NCI-H146 treated with DMSO at 0.1 percent for 48 hours (cell line): ENCODE results near the gene TRAF3IP1.
"Not testable (repeated sequence)": the region's sequence is repeated elsewhere in the genome, so short reads cannot be mapped to it uniquely, and the experiment has no call there.

Experiments used
- DNase-seq: peaks from one replicate; lab custom pipeline; 2025; ENCODE audit not compliant: unreplicated experiment; lab: John Stamatoyannopoulos, UW

TRAF3IP1 gene

GRCh38 chr2:238405217-238405555, 84.9 kb downstream of the TRAF3IP1 start:
- not testable (repeated sequence) for DNase-seq

DNA sequence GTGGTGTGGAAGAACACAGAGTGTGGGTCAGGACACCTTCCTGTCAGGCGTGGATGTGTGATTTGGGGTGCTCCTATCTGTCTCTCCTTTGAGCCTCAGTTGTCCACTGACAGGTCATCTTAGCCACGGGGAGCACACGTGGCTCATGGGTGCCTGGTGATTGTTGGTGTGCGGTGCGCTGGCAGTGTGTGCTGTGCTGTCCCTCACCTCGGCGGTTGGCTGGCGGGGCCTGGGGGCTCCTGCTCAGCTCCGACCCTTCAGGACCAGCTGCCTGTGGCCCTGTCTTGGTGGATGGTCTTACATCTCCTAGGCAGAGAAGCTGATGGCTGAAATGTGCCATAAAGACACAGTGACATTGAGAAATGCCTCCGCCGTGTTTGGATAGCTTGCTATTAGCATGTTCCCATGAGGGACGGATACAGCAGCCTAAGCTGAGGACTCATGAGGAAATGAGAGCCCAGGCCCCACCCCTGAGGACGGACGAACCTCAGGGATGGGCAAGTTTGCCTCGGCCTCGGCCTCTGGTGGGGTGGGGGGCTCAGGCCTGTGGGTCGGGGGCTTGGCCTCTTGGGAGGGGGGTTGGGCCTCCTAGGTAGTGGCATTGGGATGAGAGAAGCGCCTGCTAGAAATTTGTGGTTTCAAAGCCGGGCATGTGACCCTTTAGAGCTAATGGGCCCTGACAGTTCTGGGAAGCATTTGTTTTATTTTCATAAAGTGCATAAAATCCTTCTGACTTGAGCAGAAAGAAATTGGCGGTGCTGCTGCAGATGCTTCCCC, 86.1 kb downstream of the TRAF3IP1 start:
- DNase-seq: no peak

DNA sequence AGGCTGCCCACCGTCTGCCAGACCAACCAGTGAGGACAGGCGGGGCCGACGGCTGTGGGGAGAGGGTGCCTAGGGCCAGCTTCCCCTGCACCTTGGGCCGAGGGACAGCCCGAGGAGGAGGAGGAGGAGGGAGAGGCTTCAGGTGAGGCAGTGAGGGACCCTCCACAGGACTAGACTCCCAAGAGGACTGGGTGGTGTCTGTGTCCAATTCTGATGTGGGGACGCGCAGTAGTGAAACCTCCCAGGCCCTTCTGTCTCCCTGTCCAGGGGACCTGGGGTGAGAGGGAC, 86.6 kb downstream of the TRAF3IP1 start:
- no peak for DNase-seq

- no peak for DNase-seq
These were observed 87.2 kb downstream of the TRAF3IP1 start for GRCh38 chr2:238407566-238407965.

DNA sequence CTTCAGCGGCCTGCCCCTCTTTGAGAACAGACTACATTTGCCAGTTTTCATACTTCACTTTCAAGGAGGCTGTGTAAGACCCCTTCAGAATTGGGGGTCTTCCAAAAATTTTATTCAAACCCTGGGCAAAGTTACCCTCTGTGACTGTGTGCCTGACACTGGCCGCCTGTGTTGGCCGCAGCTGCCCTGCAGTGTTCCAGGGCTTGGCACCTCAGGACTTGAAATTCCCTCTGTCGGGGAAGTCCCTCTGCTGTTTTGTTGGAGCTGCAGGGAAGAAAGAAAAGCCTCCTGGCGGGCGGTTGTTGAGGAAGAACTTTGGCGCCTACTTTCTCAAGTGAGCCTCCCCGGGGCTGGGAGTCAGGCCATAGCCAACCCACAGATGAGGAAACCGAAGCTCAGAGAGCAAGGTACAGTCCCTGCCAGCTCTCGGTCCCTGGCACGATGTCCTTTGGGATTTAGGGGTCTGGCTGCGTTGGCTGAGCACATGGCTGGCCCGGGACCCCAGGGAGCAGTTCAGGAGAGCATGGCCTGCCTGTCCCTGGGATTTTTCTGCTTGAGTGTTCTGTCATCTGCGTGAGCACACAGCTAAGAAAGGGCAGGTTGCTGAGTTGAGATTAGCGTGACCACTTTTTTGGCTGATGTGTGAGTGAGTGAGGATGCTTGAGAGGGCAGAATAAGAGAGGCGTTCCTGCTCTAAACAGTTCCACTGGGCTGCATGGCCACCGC, 88.5 kb downstream of the TRAF3IP1 start:
- DNase-seq: no peak

DNA sequence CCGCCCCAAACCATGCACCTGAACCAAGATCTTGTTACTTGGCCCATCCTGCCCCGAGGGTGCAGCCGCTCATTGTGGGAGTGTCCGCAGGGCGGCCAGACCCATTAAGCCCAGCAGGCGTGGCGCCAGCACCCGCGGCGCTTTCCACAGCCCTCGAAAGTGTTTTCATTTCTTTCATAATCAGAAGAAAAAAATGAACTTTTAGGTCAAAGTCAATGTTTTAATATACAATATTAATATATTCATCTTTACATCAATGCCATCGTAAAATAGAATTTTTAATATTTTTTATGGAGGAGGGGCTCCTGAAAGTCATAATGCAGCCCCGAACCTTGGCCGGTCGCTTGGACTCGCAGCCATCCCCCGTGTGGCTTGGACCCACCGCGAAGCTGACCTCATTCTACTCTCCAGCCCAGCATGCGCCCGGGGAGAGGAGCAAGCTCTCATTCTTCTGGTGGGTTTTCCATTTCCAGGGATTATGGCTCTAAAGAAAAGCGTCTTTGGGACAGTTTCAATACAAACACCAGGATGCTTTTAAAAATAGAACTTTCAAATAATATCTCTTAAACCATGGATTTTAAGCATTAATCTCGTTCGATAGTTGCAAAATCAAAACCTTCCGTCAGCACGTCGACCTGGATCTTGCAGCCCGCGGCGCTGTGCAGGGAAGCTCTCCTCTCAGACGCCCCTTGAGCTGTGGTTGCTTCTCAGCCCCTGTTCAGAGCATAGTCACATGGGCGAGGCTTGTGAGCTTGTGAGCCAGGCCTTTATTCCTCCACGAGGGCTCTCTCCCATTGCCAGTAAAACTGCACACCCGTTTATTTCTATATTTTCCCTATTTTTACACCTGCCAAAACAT, 89.3 kb downstream of the TRAF3IP1 start:
- DNase-seq: no peak

- no peak for DNase-seq
These were observed 91.9 kb downstream of the TRAF3IP1 start for GRCh38 chr2:238412067-238412767.

DNA sequence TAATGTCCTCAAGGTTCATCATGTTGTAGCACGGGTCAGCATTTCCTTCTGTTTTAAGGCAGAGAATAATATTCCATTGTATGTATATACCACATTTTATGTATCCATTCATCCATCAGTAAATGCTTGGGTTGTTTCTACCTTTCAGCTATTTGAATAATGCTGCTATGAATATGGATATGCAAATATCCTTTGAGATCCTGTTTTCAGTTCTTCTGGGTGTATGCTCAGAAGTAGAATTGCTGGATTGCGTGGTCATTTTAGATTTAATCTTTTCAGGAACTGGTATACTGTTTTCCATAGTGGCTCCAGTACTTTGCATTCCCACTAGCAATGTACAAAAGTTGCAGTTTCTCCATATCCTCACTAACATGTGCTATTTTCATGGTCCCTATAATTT, 93.0 kb downstream of the TRAF3IP1 start:
- DNase-seq: no peak

- DNase-seq: no peak
These were observed 94.9 kb downstream of the TRAF3IP1 start for GRCh38 chr2:238415036-238415764.

DNA sequence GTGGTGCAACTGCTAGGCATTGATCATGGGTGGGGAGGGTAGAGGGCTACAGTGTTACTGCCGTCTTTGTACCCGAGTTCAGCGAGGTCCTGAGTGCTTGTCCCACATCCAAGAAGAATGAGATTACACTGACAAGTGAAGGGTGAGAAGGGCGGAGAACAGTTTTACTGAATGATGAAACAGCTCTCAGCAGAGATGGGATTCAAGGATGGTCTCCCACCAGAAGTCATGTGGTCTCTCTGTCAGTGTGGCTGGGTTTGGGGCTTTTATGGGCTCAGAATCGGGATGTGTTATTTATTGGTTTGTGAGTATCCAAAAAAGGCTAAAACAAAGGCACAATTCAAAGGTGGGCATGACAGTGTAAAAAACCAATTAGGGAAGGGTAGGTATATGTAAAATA, 95.6 kb downstream of the TRAF3IP1 start:
- no peak for DNase-seq

- no peak for DNase-seq
These were observed 98.1 kb downstream of the TRAF3IP1 start for GRCh38 chr2:238418196-238418998.

DNA sequence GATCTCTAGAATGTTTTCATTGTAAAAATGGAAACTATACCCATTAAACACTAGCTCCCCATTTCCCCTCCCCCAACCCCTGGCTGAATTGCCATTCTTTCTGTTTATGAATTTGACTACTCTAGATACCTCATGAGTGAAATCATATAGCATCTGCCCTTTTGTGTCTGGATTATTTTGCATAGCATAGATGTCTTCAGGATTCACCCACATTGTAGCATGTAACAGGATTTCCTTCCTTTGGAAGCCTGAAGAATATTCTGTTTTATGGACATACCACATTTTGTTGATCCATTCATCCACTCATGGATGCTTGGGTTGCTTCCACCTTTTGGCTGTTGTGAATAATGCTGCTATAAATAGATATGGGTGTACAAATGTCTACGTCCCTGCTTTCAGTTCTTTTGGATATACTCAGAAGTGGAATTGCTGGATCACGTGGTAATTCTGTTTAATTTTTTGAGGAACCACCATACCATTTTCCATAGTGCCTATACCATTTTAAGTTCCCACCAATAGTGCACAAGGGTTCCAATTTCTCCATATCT, 98.8 kb downstream of the TRAF3IP1 start:
- no peak for DNase-seq

DNA sequence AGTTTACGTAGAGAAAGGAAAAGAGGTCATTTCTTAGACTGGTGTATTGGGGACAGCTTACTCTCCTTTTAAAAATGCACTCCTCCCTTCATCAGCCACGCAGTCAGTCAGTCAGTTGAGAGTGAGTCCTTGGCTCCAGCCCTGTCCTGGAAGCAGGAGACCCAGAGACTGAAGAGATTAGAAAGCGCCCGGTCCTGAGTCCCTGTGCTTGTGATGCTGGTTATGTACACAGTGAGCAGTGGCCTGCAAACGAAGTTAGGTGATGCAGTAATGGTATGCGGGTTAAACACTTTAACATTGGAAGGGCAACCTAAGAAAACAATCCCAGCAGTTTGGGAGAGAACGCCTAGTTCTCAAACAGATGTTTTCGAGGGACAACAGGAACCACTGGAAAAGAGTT, 100.1 kb downstream of the TRAF3IP1 start:
- DNase-seq: no peak

DNA sequence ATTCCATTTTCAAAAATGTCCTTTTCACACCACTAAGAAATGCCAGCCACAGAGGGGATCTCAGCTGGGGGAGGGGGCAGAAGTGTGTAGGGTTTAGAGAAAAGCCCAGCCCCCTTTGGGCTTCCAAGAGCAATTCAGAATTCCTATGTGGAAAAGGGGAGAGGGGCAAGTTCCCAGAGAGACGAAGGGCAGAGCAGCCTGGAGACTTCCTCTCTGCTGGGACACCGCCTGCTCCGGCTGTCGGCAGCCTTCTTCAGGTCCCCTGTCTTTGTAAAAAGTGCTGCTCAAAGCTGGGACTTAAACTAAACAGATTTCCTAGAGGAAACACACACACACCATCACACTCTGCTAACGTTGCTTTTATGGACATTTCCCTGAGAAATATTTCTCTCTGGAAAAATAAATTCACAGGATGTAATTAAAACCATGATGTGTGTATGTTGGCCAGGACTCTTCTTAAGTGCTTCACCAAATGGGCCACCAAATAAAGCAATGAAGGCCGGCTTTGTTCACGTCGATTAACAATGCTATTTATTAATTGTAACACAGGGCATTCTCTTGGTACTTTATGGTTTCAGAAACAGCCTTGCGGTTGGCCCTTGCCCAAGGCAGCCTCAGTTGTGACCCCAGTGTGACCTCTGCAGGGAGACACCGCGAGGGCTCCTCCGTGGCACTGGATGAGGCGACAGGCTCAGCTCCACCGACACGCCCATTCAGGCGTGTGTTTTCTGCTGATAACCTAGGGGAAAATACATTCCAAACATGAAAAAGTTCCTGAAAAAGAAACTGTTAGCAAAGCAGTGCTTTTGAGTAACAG, 100.8 kb downstream of the TRAF3IP1 start:
- DNase-seq: no peak

DNA sequence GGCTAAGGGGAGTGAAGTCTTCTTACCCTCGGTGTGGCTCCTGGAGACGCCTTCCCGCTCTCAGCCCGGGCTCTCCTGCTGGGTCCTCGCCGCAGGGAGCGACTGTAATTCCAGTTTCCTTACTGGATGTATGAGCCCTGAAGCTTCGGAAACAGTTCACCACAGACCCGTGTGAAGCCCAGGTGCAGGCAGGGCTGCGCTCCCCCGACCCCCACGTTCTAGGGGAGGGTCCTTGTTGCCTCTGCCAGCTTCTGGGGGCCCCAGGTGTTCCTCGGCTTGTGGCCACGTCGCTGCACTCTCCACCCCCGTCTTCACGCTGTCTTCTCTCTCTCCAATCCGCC, 101.3 kb downstream of the TRAF3IP1 start:
- DNase-seq: no peak

GRCh38 chr2:238422285-238422684, 102.0 kb downstream of the TRAF3IP1 start:
- DNase-seq: no peak

DNA sequence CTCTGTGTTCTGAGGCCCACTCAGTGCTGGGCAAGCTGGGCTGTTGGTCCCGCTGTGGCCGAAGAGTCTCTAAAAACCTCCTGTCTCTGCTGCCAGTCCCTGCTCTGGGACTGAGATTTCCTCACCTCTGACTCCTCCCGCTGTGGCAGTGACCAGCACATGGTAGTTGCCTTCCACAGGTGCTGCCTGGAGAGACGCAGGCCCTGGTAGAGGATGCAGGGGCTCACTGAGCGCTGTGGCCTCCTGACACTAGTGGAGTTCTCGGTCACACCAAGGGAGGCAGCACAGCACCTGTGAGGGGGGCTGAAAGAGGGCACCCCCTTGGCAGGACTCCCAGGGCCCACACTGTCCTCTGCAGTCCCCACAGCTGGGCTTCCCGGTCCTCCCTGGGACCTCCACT, 102.6 kb downstream of the TRAF3IP1 start:
- no peak for DNase-seq

- no peak for DNase-seq
These were observed 103.4 kb downstream of the TRAF3IP1 start for GRCh38 chr2:238423561-238424312.
